ENCODE data around the gene TRIB2. TPM values are rescaled to one million over a fixed set of nuclear protein-coding genes. Genes with fewer than 3 reads are reported as not detected.

The TRIB2 gene
- total and polyA plus RNA-seq, 10 donors = 45.5 to 216 (median 120) TPM

- Histone ChIP-seq H3K4me3 (peak overlapping the region in 1 of 8 donors; percentile 92), H3K4me1 (peaks cover 53 to 100% (median 93%) of the 10 kb centered on the region in 6 donors), H3K27ac (peak overlapping the region in 7 of 8 donors; percentile 37 to 97 (median 66)), H3K27me3 (replicated peaks in 1 of 7) (no peaks in the 10 kb centered on the region), H3K36me3 (peaks cover 0 to 77% (median 15%) of the 10 kb centered on the region in 6 donors), H3K9me3 (no peaks in the 10 kb centered on the region)
- intact Hi-C loops (cut with DNase I; ENCODE audit: low total_unique reads) = no loop called here
- DNase-seq = no peak
- WGBS, 5 donors = 71 to 81% (median 74%) methylated on average over 12 of the region's 12 CpGs
- TF ChIP-seq POLR2AphosphoS5 (IDR thresholded peaks at IDR 0.05) (peak in 1 of 3 donors; percentile 16), CTCF (IDR thresholded peaks at IDR 0.05 in 8 of 11, conservative IDR thresholded peaks at IDR 0.05 in 3 of 11) (no peak)
These were observed 8.8 kb downstream of the TRIB2 start for GRCh38 chr2:12725233-12726187.

- intact Hi-C loops (cut with DNase I; ENCODE audit: low total_unique reads) = no loop called here
- WGBS, 5 donors = 33 to 60% (median 50%) methylated on average over 2 of the region's 2 CpGs
- H3K4me1 ChIP-seq = peaks cover 61 to 100% (median 93%) of the 10 kb centered on the region in 6 donors
- no peak for DNase-seq
- no peaks in the 10 kb centered on the region for H3K27me3 ChIP-seq (replicated peaks in 1 of 7)
- no peaks in the 10 kb centered on the region for H3K9me3 ChIP-seq
- peaks cover 0 to 84% (median 16%) of the 10 kb centered on the region in 6 donors for H3K36me3 ChIP-seq
- TF ChIP-seq POLR2A (IDR thresholded peaks at IDR 0.05) (no peak), CTCF (IDR thresholded peaks at IDR 0.05 in 8 of 11, conservative IDR thresholded peaks at IDR 0.05 in 3 of 11) (no peak), POLR2AphosphoS5 (IDR thresholded peaks at IDR 0.05) (no peak)
- H3K27ac ChIP-seq = peak overlapping the region in 7 of 8 donors; percentile 37 to 97 (median 66)
- H3K4me3 ChIP-seq = peak overlapping the region in 1 of 8 donors; percentile 6
These were observed 9.5 kb downstream of the TRIB2 start for GRCh38 chr2:12726271-12726670.

GRCh38 chr2:12727065-12727464 lies 10.3 kb downstream of the TRIB2 start:
- no peak for DNase-seq
- Histone ChIP-seq H3K4me3 (peak overlapping the region in 1 of 8 donors; percentile 44), H3K9me3 (no peaks in the 10 kb centered on the region), H3K27me3 (replicated peaks in 1 of 7) (no peaks in the 10 kb centered on the region), H3K36me3 (peaks cover 0 to 92% (median 16%) of the 10 kb centered on the region in 6 donors), H3K27ac (peak overlapping the region in 6 of 8 donors; percentile 30 to 97 (median 86)), H3K4me1 (peaks cover 69 to 100% (median 93%) of the 10 kb centered on the region in 6 donors)
- intact Hi-C loops (cut with DNase I; ENCODE audit: low total_unique reads) = no loop called here
- TF ChIP-seq POLR2AphosphoS5 (IDR thresholded peaks at IDR 0.05) (no peak), POLR2A (IDR thresholded peaks at IDR 0.05) (no peak), CTCF (IDR thresholded peaks at IDR 0.05 in 8 of 11, conservative IDR thresholded peaks at IDR 0.05 in 3 of 11) (no peak)
- 73 to 88% (median 82%) methylated on average over 6 of the region's 6 CpGs for WGBS, 5 donors

- intact Hi-C loops (cut with DNase I; ENCODE audit: low total_unique reads) = no loop called here
- no peak for DNase-seq
- H3K4me3 ChIP-seq = peak overlapping the region in 1 of 8 donors; percentile 44
- H3K4me1 ChIP-seq = peaks cover 75 to 100% (median 93%) of the 10 kb centered on the region in 6 donors
- no peaks in the 10 kb centered on the region for H3K9me3 ChIP-seq
- H3K27me3 ChIP-seq (replicated peaks in 1 of 7) = no peaks in the 10 kb centered on the region
- TF ChIP-seq POLR2AphosphoS5 (IDR thresholded peaks at IDR 0.05) (no peak), POLR2A (IDR thresholded peaks at IDR 0.05) (no peak), CTCF (IDR thresholded peaks at IDR 0.05 in 8 of 11, conservative IDR thresholded peaks at IDR 0.05 in 3 of 11) (no peak)
- 63 to 78% (median 72%) methylated on average over 5 of the region's 5 CpGs for WGBS, 5 donors
- peak overlapping the region in 6 of 8 donors; percentile 30 to 97 (median 86) for H3K27ac ChIP-seq
- H3K36me3 ChIP-seq = peaks cover 0 to 98% (median 16%) of the 10 kb centered on the region in 6 donors
These were observed 10.9 kb downstream of the TRIB2 start for GRCh38 chr2:12727641-12728040.
